Kidney (tissue), 14 donors: ENCODE measurements around the gene PSORS1C1. TPM values are rescaled to one million over a fixed set of nuclear protein-coding genes. Genes with fewer than 3 reads are reported as not detected.

Source experiments
- DNase-seq, 5 donors: peaks; one replicate each; pipeline ENCODE4 v3.0.0-alpha.2; 2013 to 2020
- FAIRE-seq: peaks from 2 replicates; lab custom pipeline; 2012; peaks lifted over from hg19 to GRCh38; lab: Jason Lieb, UNC
- H3K27ac ChIP-seq, 2 donors: one replicate each; pipeline ENCODE4 v1.7.0; 2013; ENCODE audit warnings: low read depth in 2 of 2, low read length in 2 of 2, inconsistent platforms in 1 of 2
- H3K27me3 ChIP-seq: one replicate; pipeline ENCODE4 v1.7.1; 2013; ENCODE audit warnings: low read length, inconsistent platforms; ENCODE audit not compliant: control insufficient read depth, insufficient read depth
- H3K36me3 ChIP-seq, 3 donors: one replicate each; pipeline versions ENCODE4 v1.7.0 to v1.7.1; 2013; ENCODE audit warnings: low read length in 3 of 3, control low read depth in 1 of 3, inconsistent platforms in 1 of 3; ENCODE audit not compliant: insufficient read depth in 3 of 3, control insufficient read depth in 2 of 3
- H3K4me1 ChIP-seq, 3 donors: one replicate each; pipeline versions ENCODE4 v1.7.0 to v1.7.1; 2013; ENCODE audit warnings: low read length in 3 of 3, inconsistent platforms in 1 of 3, low read depth in 1 of 3; ENCODE audit not compliant: control insufficient read depth in 2 of 3, insufficient read depth in 2 of 3
- H3K4me3 ChIP-seq, 3 donors: one replicate each; pipeline versions ENCODE4 v1.7.0 to v1.8.1; 2013; ENCODE audit warnings: low read length in 3 of 3, control low read depth in 1 of 3, inconsistent platforms in 1 of 3
- H3K9ac ChIP-seq, 3 donors: one replicate each; pipeline versions ENCODE4 v1.7.0 to v1.7.1; 2013; ENCODE audit warnings: low read length in 3 of 3, control low read depth in 1 of 3, inconsistent platforms in 1 of 3
- H3K9me3 ChIP-seq, 3 donors: one replicate each; pipeline versions ENCODE4 v1.7.0 to v1.7.1; 2013; ENCODE audit warnings: low read length in 3 of 3, control low read depth in 1 of 3, inconsistent platforms in 1 of 3; ENCODE audit not compliant: control insufficient read depth in 2 of 3, insufficient read depth in 1 of 3
- CTCF ChIP-seq: IDR thresholded peaks from 3 replicates; pipeline ENCODE4 v1.5.1; 2012; ENCODE audit warnings: mild to moderate bottlenecking, moderate library complexity, borderline replicate concordance; ENCODE audit not compliant: insufficient read depth; ENCODE audit errors: extremely low read depth
- intact Hi-C: fragments of 100-400 bp; cut with DNase I; formaldehyde crosslinking; loops from one replicate; pipeline ENCODE4 v1.11.1; 2022
- polyA plus RNA-seq: library from polyadenylated mRNA; stranded (reverse); fragments of 350-450 nt; fragmentation: Illumina TruSeq; extraction: RNeasy Lipid Tissue Mini Kit (QIAGEN cat#74804); gene quantifications from one replicate; pipeline ENCODE4 v1.2.3, GENCODE V29; 2014; ENCODE audit warnings: low read depth, low replicate concordance; ENCODE audit not compliant: insufficient read depth
- total RNA-seq: library from RNA; stranded (reverse); fragmentation: NEBNext Ultra II Directional; extraction: Animal tissue kit (Norgen Biotek cat#: 25700); gene quantifications from one replicate; pipeline ENCODE4 v1.2.1, GENCODE V29; 2021
- donor health status: control.
- donor health status: control.
- donor health status: control.
- donor health status: control.
- donor health status: control.
- donor health status: DM: yes; HTN: yes; CAD: no.
- donor health status: Normal renal cell carcinoma (clear cell type).

The PSORS1C1 gene
- total and polyA plus RNA-seq, 2 donors from 2014 or later = 2.1 to 3.6 TPM

GRCh38 chr6:31144970-31145340, 30.4 kb downstream of the PSORS1C1 start:
- peaks cover 0 to 3% (median 2%) of the 10 kb centered on the region in 3 donors for H3K36me3 ChIP-seq

GRCh38 chr6:31145386-31145785, 30.8 kb downstream of the PSORS1C1 start:
- Histone ChIP-seq H3K4me1 (no peaks in the 10 kb centered on the region), H3K9me3 (no peaks in the 10 kb centered on the region), H3K4me3 (no peak overlapping the region), H3K27me3 (no peaks in the 10 kb centered on the region), H3K27ac (no peak overlapping the region), H3K9ac (no peak overlapping the region), H3K36me3 (peaks cover 0 to 3% (median 2%) of the 10 kb centered on the region in 3 donors)
- no peak for TF ChIP-seq CTCF
- FAIRE-seq (no peak), DNase-seq (no peak)
- intact Hi-C loops = no loop called here

More at GRCh38 chr6:31144970-31145340, 30.4 kb downstream of the PSORS1C1 start:
- H3K4me3 ChIP-seq = no peak overlapping the region
- TF ChIP-seq CTCF = no peak
- no peak for FAIRE-seq
- H3K4me1 ChIP-seq = no peaks in the 10 kb centered on the region
- H3K9ac ChIP-seq = no peak overlapping the region
- intact Hi-C loops = no loop called here
- no peak for DNase-seq
- no peak overlapping the region for H3K27ac ChIP-seq
- H3K9me3 ChIP-seq = no peaks in the 10 kb centered on the region
- H3K27me3 ChIP-seq = no peaks in the 10 kb centered on the region

GRCh38 chr6:31149827-31150447, 35.3 kb downstream of the PSORS1C1 start:
- no peak for FAIRE-seq
- no peaks in the 10 kb centered on the region for H3K9me3 ChIP-seq
- no peaks in the 10 kb centered on the region for H3K4me1 ChIP-seq
- no peak overlapping the region for H3K9ac ChIP-seq
- H3K27me3 ChIP-seq = no peaks in the 10 kb centered on the region
- H3K27ac ChIP-seq = no peak overlapping the region
- intact Hi-C loops = no loop called here
- no peaks in the 10 kb centered on the region for H3K36me3 ChIP-seq
- DNase-seq = peak in 2 of 5 donors; percentile 23 to 31
- TF ChIP-seq CTCF = no peak
- no peak overlapping the region for H3K4me3 ChIP-seq
